ENCODE data around the gene PRG3.

Gene PRG3

DNA sequence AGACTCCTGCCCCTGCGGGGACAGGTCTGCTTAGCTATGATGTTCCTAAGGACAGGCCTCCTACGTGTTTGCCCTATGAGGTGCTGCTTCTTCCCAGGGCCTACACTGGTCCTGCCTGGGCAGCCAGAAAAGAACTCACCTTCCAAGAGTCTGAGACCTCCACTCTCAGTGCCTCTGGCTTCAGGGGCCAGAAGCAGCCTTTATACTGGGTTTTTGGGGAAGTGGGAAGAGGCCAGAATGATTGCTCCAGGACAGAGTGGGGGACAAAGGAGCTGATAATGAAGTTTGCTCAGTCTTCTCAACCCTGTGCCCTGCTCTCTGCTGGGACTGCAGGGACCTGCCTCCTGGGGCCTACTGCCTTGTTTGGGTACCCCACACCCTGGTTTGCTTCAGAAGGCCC, at the start of gene PRG3:
Gene PRG3 (minus strand): TSS at position 176 of the 400 bp plus-strand sequence. CDS start 442 bp downstream, outside the sequence.
- DNase-seq (ENCODE audit: low read depth in 2 of 2) = no peak

- no peak for DNase-seq (ENCODE audit: low read depth in 2 of 2)
These were observed 49.0 kb upstream of the PRG3 start for GRCh38 chr11:57429946-57430345.

DNA sequence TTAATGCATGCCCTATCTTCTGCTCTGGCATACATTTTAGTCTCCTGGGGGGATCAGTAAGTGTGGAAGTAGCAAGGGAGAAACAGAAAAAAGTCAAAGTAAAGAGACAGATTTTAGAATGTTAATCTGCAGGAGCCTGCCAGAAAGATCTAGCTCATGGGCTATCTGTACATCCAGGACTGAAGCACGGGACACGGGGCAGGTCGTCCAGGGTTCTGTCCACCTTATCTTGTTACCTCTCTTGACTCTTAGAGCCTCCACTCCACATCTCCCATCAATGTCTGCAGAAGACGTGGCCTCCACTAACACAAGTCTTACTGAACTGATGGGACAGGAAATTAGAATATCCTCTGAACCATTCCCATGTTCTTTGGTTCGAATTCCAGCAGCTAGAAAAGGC, 47.7 kb upstream of the PRG3 start:
- no peak for DNase-seq (ENCODE audit: low read depth in 2 of 2)

DNA sequence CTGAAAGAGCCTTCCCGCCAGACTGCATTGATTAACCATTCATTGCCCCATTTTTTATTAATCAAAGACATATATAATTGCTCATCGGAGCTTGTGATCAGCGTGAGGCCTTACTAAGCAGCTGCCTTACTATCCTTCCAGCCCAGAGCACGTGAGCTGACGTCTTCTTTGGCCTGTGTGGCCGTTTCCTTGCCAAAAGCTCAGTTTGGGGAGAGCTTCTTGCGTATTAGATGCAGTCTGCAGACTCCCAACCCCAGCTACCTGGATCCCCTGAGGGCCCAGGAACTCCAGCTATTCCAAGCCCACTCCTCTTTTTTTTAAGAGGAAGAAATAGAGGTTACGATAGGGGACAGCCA, 46.8 kb upstream of the PRG3 start:
- DNase-seq (ENCODE audit: low read depth in 2 of 2) = no peak

GRCh38 chr11:57426929-57427726, 46.2 kb upstream of the PRG3 start, which contains the start of gene SLC43A3:
SLC43A3 (minus strand) TSS chr11:57427121; CDS start chr11:57426172, 949 bp downstream.
- peak; percentile 47 to 49 for DNase-seq (ENCODE audit: low read depth in 2 of 2)

GRCh38 chr11:57426439-57426928, 45.5 kb upstream of the PRG3 start:
- no peak for DNase-seq (ENCODE audit: low read depth in 2 of 2)

GRCh38 chr11:57425565-57426438, 44.9 kb upstream of the PRG3 start:
- no peak for DNase-seq (ENCODE audit: low read depth in 2 of 2)

DNA sequence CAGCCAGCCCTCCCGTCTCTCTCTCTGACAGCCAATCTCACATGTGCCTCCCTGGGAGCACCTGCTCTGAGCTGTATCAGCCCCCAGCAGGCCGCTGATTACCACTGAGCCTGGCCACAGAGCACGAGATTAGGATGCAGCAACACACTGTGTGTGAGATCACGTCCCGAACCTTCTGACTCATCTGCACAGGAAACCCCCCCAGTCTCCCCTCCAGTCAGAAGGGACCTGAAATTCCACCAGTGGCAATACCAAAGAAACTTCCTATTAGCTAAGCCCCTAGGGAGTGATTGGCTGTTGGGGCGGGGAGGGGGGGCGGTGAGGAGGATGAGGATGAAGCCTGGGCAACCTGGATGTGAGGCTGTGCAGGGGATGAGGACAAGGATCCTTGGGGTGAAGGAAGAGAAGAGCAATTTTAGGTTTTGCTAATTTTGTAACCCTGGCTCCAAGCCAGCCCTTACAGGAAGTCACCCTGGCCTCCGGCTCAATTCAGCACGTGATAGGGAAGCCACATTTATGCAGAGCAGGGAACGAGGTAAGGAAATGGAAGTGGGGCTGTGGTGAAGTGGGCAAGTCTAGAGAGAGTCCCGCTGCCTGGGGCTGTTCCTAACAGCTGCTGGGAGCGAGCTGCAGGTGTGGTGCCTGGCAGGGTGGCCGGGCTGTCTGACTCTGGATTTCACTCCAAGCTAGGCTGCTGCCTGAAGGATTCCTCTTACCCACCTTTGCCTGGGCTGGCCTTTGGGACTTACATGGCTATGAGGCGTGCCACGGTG, 44.0 kb upstream of the PRG3 start:
- peak; percentile 66 to 75 for DNase-seq (ENCODE audit: low read depth in 2 of 2)

DNA sequence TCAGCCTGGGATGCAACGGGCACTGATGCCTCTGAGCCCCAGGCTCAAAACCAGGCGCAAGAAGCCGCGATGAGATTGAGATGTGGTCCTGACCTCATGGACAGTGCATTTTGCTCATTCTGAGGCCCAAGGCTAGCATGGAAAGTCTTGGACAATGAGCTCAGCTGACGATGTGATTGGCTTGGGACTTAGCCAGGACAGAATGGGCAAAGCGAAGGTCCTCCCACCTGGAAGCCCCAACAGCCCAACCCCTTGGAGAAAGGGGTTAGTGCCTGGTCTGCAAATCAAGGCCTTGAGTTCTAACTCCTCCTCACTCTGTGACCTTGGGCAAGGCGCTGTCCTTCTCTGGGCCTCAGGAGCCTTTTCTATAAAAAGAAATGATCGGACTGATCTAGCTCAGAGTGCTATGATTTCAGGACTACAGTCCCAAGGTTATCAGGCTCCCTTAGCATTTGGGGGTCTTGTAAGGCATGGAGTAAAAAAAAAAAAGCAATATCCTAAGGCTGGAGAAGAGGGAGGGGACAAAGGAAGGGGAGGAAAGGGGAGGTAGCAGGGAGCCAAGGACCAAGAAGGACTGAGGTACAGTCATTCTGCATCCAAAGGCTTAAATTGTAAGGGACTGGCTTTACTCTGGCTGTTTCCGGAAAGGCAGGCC, 43.3 kb upstream of the PRG3 start:
- no peak for DNase-seq (ENCODE audit: low read depth in 2 of 2)

DNA sequence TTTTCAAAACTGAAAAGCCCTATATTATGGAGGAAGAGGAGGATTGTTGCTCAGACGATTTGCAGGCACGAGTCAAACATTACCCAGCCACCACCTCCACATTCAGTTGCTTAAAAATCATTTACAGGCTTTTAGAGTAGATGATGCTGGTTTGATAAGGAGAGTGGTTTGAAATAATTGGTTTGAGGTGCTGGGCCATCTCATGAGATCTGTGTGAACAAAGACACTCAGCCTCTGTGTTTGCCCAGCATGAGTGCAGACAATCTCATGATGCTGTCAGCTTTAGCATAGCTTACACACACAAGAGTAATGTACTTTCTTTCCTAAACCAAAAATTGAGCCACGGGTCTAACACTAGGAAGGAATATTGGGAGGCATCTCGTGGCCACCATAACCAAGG, 41.7 kb upstream of the PRG3 start:
- no peak for DNase-seq (ENCODE audit: low read depth in 2 of 2)

DNA sequence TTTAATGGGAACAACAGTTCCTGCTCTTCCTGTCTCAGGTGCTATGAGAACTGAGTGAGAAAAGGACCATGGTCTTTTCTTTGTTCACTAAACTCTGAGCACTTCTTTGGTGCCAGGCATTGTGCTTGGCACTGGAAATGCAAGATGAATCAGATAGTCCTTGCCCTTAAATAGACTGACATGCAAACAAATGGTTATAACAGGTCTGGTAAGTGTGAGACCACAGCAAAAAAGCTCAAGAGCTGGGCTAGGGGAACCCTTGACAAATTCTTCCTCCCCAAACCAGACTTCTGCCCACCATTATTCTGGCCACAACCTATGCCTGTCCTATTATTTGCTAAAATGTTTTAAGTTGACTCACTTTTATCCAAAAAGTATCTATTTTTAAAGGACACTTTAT, 40.9 kb upstream of the PRG3 start:
- no peak for DNase-seq (ENCODE audit: low read depth in 2 of 2)

- no peak for DNase-seq (ENCODE audit: low read depth in 2 of 2)
These were observed 40.1 kb upstream of the PRG3 start for GRCh38 chr11:57421066-57421465.

- DNase-seq (ENCODE audit: low read depth in 2 of 2) = no peak
These were observed 38.2 kb upstream of the PRG3 start for GRCh38 chr11:57419146-57419545.

GRCh38 chr11:57418131-57418530, 37.2 kb upstream of the PRG3 start:
- DNase-seq (ENCODE audit: low read depth in 2 of 2) = no peak

GRCh38 chr11:57417056-57417455, 36.1 kb upstream of the PRG3 start:
- DNase-seq (ENCODE audit: low read depth in 2 of 2) = no peak

GRCh38 chr11:57416436-57416835, 35.5 kb upstream of the PRG3 start:
- DNase-seq (ENCODE audit: low read depth in 2 of 2) = no peak

DNA sequence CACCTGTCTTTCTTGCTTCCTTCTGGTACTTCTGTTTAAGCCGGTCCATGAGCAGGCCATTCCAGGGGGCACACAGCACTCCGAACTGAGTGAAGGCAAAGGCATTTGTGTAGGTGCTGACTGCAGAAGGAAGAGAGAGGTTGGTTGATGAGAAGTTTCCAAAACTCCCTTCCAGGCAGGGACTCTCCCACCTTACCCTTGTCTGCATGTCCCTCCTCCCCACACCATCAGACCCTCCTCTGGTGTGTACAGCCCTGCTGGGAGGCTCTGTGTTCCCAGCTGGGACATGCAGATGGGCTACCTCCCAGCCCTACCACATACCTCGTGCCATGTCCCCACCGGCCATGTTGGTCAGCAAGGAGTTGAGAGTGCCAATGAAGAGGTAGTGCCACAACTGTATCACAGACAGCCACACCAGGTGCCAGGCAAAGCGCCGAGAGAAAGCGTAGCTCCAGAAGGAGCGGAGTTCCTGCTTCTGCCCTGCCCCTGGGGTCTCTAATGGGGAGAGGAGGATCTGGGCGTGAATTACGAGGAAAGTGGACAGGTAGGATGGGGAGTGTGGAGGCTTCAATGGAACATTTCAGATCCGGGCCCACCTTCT, 33.8 kb upstream of the PRG3 start:
- no peak for DNase-seq (ENCODE audit: low read depth in 2 of 2)

GRCh38 chr11:57413681-57414080, 32.7 kb upstream of the PRG3 start:
- no peak for DNase-seq (ENCODE audit: low read depth in 2 of 2)

- no peak for DNase-seq (ENCODE audit: low read depth in 2 of 2)
These were observed 29.3 kb upstream of the PRG3 start for GRCh38 chr11:57410287-57410686.

DNA sequence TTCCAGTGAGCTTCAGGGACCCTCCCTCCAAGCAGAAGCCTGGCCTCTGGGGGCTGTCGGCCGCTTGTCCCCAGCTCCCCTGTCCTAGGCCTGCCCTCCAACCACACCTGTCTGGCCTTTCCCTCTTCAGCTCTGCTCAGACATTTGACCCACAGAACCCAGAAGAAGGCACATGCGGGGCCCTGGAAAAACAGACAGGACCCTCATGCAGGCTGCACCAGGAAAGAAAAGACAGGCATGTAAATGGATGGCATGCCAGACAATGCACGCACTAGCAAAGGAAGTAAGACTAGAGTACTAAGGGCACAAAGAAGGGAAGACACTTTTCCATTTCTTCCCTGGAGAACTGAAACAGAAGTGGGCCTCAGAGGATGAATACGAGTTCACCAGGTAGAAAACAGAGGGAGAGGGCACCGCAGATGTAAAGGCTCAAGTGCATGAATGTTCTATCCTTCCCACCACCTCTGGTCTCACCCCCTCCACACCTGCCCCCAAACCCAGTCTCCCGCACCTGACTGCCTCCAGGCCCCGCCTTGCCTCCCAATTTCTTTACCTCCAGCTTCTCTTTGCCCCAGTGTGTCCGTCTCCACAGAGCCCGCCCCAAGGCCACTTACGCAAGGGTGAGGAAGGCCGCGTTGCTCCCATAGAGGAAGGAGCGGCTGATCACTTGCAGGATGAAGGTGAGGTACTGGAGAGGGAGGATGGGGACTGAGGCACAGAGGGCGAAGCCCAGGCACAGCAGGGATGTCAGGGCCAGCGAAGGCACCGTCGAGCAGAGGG, 28.6 kb upstream of the PRG3 start:
- DNase-seq (ENCODE audit: low read depth in 2 of 2) = no peak

Data from stimulated activated CD8-positive, alpha-beta memory T cell treated with anti-CD3 and anti-CD28 coated beads, Interleukin-2, amount 100 ng/mL, for 1 hour (primary cell).